H1 (cell line): ENCODE data around the gene CCDC63. TPM values are rescaled to one million over a fixed set of nuclear protein-coding genes. Genes with fewer than 3 reads are reported as not detected.

Experiments
- CTCF ChIA-PET: fragments of 300-600 bp; sonication (Branson Sonifier 250); formaldehyde crosslinking; loops from one replicate; lab custom pipeline; 2021; ENCODE audit not compliant: partially characterized antibody; lab: Charles Lee
- POLR2A ChIA-PET: fragments of 300-600 bp; sonication (Branson Sonifier 250); formaldehyde crosslinking; loops from one replicate; lab custom pipeline; 2021; ENCODE audit warnings: inconsistent platforms; ENCODE audit not compliant: partially characterized antibody; lab: Charles Lee
- DNase-seq, 2 experiments: peaks; one replicate each; pipeline versions ENCODE4 v3.0.0 to v3.0.0-alpha.2; 2010 to 2022; ENCODE audit warnings: low spot score in 2 of 2, low read depth in 1 of 2, mixed read lengths in 1 of 2
- FAIRE-seq: peaks from 2 replicates; lab custom pipeline; 2011; peaks lifted over from hg19 to GRCh38; lab: Jason Lieb, UNC
- H2AFZ ChIP-seq: 2 replicates; pipeline ENCODE4 v1.8.1; 2012; ENCODE audit warnings: low read length, inconsistent platforms
- H2AK5ac ChIP-seq: 2 replicates; pipeline ENCODE4 v1.6.1; 2013; ENCODE audit warnings: low read depth, low read length
- H2BK120ac ChIP-seq: replicated peaks from 2 replicates; pipeline ENCODE3; 2013; ENCODE audit warnings: low read depth, low read length, inconsistent platforms
- H2BK12ac ChIP-seq: 2 replicates; pipeline ENCODE4 v1.6.1; 2013; ENCODE audit warnings: low read depth, low read length
- H2BK15ac ChIP-seq: 2 replicates; pipeline ENCODE4 v1.6.1; 2013; ENCODE audit warnings: low read length
- H2BK20ac ChIP-seq: 2 replicates; pipeline ENCODE4 v1.6.1; 2013; ENCODE audit warnings: low read length
- H2BK5ac ChIP-seq: 2 replicates; pipeline ENCODE4 v1.6.1; 2013; ENCODE audit warnings: low read depth, low read length
- H3K14ac ChIP-seq: 2 replicates; pipeline ENCODE4 v1.6.1; 2013; ENCODE audit warnings: inconsistent platforms; ENCODE audit not compliant: insufficient read length
- H3K18ac ChIP-seq: 2 replicates; pipeline ENCODE4 v1.6.1; 2013; ENCODE audit warnings: low read length; ENCODE audit errors: extremely low read depth
- H3K23ac ChIP-seq: 2 replicates; pipeline ENCODE4 v1.6.1; 2013; ENCODE audit warnings: inconsistent platforms; ENCODE audit not compliant: insufficient read length
- H3K23me2 ChIP-seq: 2 replicates; pipeline ENCODE4 v1.6.1; 2013; ENCODE audit warnings: low read depth, low read length
- H3K27ac ChIP-seq: 2 replicates; pipeline ENCODE4 v1.6.1; 2011; ENCODE audit warnings: low read depth, low read length, inconsistent platforms
- H3K27me3 ChIP-seq, 4 experiments: replicated peaks in 1 of 4; 1 replicate in 1 of 4; 2 replicates in 3 of 4; pipeline versions ENCODE4 v1.6.1 to v1.8.1; 2011 to 2013; ENCODE audit warnings: low read length in 3 of 4, mild to moderate bottlenecking in 3 of 4, inconsistent platforms in 2 of 4, mixed read lengths in 2 of 4, moderate library complexity in 1 of 4; ENCODE audit not compliant: control insufficient read depth in 3 of 4, insufficient read depth in 3 of 4; ENCODE audit errors: extremely low read depth in 1 of 4
- H3K36me3 ChIP-seq, 4 experiments: 2 replicates each; pipeline versions ENCODE4 v1.6.1 to v1.8.1; 2011 to 2013; ENCODE audit warnings: mild to moderate bottlenecking in 4 of 4, low read length in 3 of 4, moderate library complexity in 2 of 4, control low read depth in 1 of 4, inconsistent platforms in 1 of 4; ENCODE audit not compliant: insufficient read depth in 4 of 4, control insufficient read depth in 2 of 4
- H3K4ac ChIP-seq: replicated peaks from 2 replicates; pipeline ENCODE3; 2013; ENCODE audit warnings: low read length, low read depth, mixed read lengths, inconsistent platforms; ENCODE audit not compliant: insufficient read length
- H3K4me1 ChIP-seq, 4 experiments: replicated peaks in 1 of 4; 1 replicate in 1 of 4; 2 replicates in 3 of 4; pipeline versions ENCODE4 v1.6.1 to v1.8.1; 2011 to 2013; ENCODE audit warnings: low read length in 3 of 4, inconsistent platforms in 2 of 4, mixed read lengths in 1 of 4; ENCODE audit not compliant: insufficient read depth in 4 of 4, control insufficient read depth in 3 of 4
- H3K4me2 ChIP-seq, 2 experiments: 2 replicates each; pipeline versions ENCODE4 v1.6.1 to v1.8.1; 2011 to 2013; ENCODE audit warnings: low read depth in 2 of 2, low read length in 2 of 2, control low read depth in 1 of 2, inconsistent platforms in 1 of 2, mild to moderate bottlenecking in 1 of 2; ENCODE audit not compliant: insufficient read depth in 1 of 2
- H3K4me3 ChIP-seq, 4 experiments: fragments of 200-600, 300-600 bp in 1 of 4; sonication (generic), shearing (Covaris generic), sonication (Bioruptor Twin) in 1 of 4; 2 replicates each; pipeline versions ENCODE4 v1.5.1 to v1.8.1; 2011 to 2016; ENCODE audit warnings: low read length in 4 of 4, low read depth in 3 of 4, control low read depth in 2 of 4, inconsistent platforms in 2 of 4, mild to moderate bottlenecking in 2 of 4, mixed read lengths in 1 of 4, moderate library complexity in 1 of 4; ENCODE audit not compliant: insufficient read depth in 2 of 4; ENCODE audit errors: extremely low read depth in 1 of 4
- H3K56ac ChIP-seq: replicated peaks from 2 replicates; pipeline ENCODE3; 2013; ENCODE audit warnings: low read depth, mild to moderate bottlenecking, mixed read lengths, low read length, inconsistent platforms; ENCODE audit not compliant: insufficient read length
- H3K79me1 ChIP-seq: 2 replicates; pipeline ENCODE4 v1.6.1; 2013; ENCODE audit warnings: low read depth, low read length, control low read depth
- H3K79me2 ChIP-seq, 2 experiments: 2 replicates each; pipeline versions ENCODE4 v1.6.1 to v1.8.1; 2012 to 2013; ENCODE audit warnings: low read length in 2 of 2, mild to moderate bottlenecking in 2 of 2, inconsistent platforms in 1 of 2; ENCODE audit not compliant: insufficient read depth in 2 of 2, control insufficient read depth in 1 of 2
- H3K9ac ChIP-seq, 4 experiments: replicated peaks in 1 of 4; 1 replicate in 1 of 4; 2 replicates in 3 of 4; pipeline versions ENCODE4 v1.6.1 to v1.8.1; 2011 to 2013; ENCODE audit warnings: low read depth in 3 of 4, low read length in 3 of 4, control low read depth in 2 of 4, mild to moderate bottlenecking in 2 of 4, moderate library complexity in 2 of 4, inconsistent platforms in 1 of 4; ENCODE audit errors: extremely low read depth in 1 of 4
- H3K9me3 ChIP-seq, 2 experiments: 2 replicates each; pipeline versions ENCODE4 v1.6.1 to v1.8.1; 2012 to 2013; ENCODE audit warnings: mild to moderate bottlenecking in 2 of 2, moderate library complexity in 2 of 2, control low read depth in 1 of 2, inconsistent platforms in 1 of 2, low read depth in 1 of 2, low read length in 1 of 2, mixed read lengths in 1 of 2; ENCODE audit not compliant: insufficient read depth in 2 of 2
- H4K20me1 ChIP-seq, 2 experiments: replicated peaks in 1 of 2; 2 replicates each; pipeline versions ENCODE3 to v1.8.1; 2011 to 2013; ENCODE audit warnings: inconsistent platforms in 2 of 2, low read length in 2 of 2, mild to moderate bottlenecking in 1 of 2; ENCODE audit not compliant: insufficient read depth in 2 of 2, control insufficient read depth in 1 of 2
- H4K5ac ChIP-seq: 2 replicates; pipeline ENCODE4 v1.6.1; 2013; ENCODE audit warnings: low read length, low read depth, mixed read lengths, inconsistent platforms; ENCODE audit not compliant: insufficient read length
- H4K8ac ChIP-seq: 2 replicates; pipeline ENCODE4 v1.8.0; 2013; ENCODE audit warnings: mild to moderate bottlenecking, moderate library complexity, low read length, inconsistent platforms; ENCODE audit not compliant: insufficient read depth; ENCODE audit errors: extremely low read depth
- H4K91ac ChIP-seq: replicated peaks from 2 replicates; pipeline ENCODE3; 2013; ENCODE audit warnings: low read length, mixed read lengths, inconsistent platforms; ENCODE audit not compliant: insufficient read length
- BCL11A ChIP-seq, 2 experiments: IDR thresholded peaks; one replicate each; pipeline ENCODE4 v1.6.1; 2011; ENCODE audit warnings: low read depth in 2 of 2, low read length in 2 of 2, mild to moderate bottlenecking in 2 of 2
- CEBPB ChIP-seq: IDR thresholded peaks from 2 replicates; pipeline ENCODE4 v1.6.1; 2012; ENCODE audit warnings: low read depth, low read length
- WGBS, 2 experiments: shearing (Covaris generic) in 1 of 2; methylation state at CpG; one replicate each; pipeline versions ENCODE4 v1.1.6 to v1.1.7; 2013 to 2015; ENCODE audit warnings: low lambda C conversion rate in 2 of 2, mixed read lengths in 2 of 2, inconsistent platforms in 1 of 2, low coverage in 1 of 2, missing lambda C conversion rate in 1 of 2; ENCODE audit not compliant: insufficient replicate concordance in 2 of 2, insufficient coverage in 1 of 2, insufficient read length in 1 of 2; ENCODE audit errors: extremely low coverage in 1 of 2, missing lambda C conversion rate in 1 of 2; 5-methylcytosine and 5-hydroxymethylcytosine counted together
- polyA plus RNA-seq, 7 experiments: library from polyadenylated mRNA; depleted of rRNA in 3 of 7; stranded (reverse) in 5 of 7; unstranded in 2 of 7; fragments of >200 nt in 5 of 7; fragments of 200-250 nt in 2 of 7; gene quantifications; 1 replicate in 5 of 7; 2 replicates in 1 of 7; 4 replicates in 1 of 7; pipeline versions ENCODE4 v1.2.1 to v1.2.3, GENCODE V29; 2011 to 2013; ENCODE audit warnings: missing spikeins in 2 of 7, mixed read lengths in 2 of 7
- total RNA-seq: library from RNA; stranded (reverse); fragmentation: NEBNext Ultra II Directional; extraction: Animal tissue kit (Norgen Biotek cat#: 25700); gene quantifications from 2 replicates; pipeline ENCODE4 v1.2.1, GENCODE V29; 2021

The CCDC63 gene
- total and polyA plus RNA-seq, 2 of the 8 experiments (the other 6 are each of a cell fraction or from before 2014, with no cell fraction given): 0.42 to 0.93 TPM

GRCh38 chr12:110836291-110836690 lies 10.5 kb upstream of the CCDC63 start:
- Histone ChIP-seq H2AFZ (no peak overlapping the region), H3K79me1 (no peaks in the 10 kb centered on the region), H4K91ac (no peak overlapping the region), H3K14ac (no peak overlapping the region), H2BK120ac (no peak overlapping the region), H2BK5ac (no peak overlapping the region), H4K20me1 (no peaks in the 10 kb centered on the region), H2BK15ac (no peak overlapping the region), H3K36me3 (no peaks in the 10 kb centered on the region), H4K8ac (no peak overlapping the region), H3K79me2 (no peaks in the 10 kb centered on the region), H3K23ac (no peak overlapping the region), H3K9me3 (no peaks in the 10 kb centered on the region), H3K56ac (no peak overlapping the region), H3K4me3 (no peak overlapping the region), H3K18ac (no peak overlapping the region), H3K23me2 (no peaks in the 10 kb centered on the region), H4K5ac (no peak overlapping the region), H3K4ac (no peak overlapping the region), H3K27ac (no peak overlapping the region), H3K9ac (no peak overlapping the region), H3K27me3 (no peaks in the 10 kb centered on the region), H3K4me2 (no peak overlapping the region), H2BK20ac (no peak overlapping the region), H2AK5ac (no peak overlapping the region), H2BK12ac (no peak overlapping the region), H3K4me1 (no peaks in the 10 kb centered on the region)
- CTCF ChIA-PET: interaction anchor here (1.5 kb wide), 1 partner anchor 11 kb away, joined by 7 read pairs; the partner anchor contains the start of gene CCDC63
- DNase-seq (no peak), FAIRE-seq (no peak)
- POLR2A ChIA-PET: interaction anchor here (1.4 kb wide), 1 partner anchor 11 kb away, joined by 3 read pairs; the partner anchor contains the start of gene CCDC63
- 89% methylated on average over 4 of the region's 4 CpGs; no CpG with 5 or more reads in 1 of the 2 experiments for WGBS, 2 experiments
- TF ChIP-seq CEBPB (no peak), BCL11A (IDR thresholded peaks at IDR 0.05; ENCODE audit: low read depth in 2 of 2, low read length in 2 of 2) (no peak)
